ENCODE data around the gene MSI2.

The MSI2 gene

DNA sequence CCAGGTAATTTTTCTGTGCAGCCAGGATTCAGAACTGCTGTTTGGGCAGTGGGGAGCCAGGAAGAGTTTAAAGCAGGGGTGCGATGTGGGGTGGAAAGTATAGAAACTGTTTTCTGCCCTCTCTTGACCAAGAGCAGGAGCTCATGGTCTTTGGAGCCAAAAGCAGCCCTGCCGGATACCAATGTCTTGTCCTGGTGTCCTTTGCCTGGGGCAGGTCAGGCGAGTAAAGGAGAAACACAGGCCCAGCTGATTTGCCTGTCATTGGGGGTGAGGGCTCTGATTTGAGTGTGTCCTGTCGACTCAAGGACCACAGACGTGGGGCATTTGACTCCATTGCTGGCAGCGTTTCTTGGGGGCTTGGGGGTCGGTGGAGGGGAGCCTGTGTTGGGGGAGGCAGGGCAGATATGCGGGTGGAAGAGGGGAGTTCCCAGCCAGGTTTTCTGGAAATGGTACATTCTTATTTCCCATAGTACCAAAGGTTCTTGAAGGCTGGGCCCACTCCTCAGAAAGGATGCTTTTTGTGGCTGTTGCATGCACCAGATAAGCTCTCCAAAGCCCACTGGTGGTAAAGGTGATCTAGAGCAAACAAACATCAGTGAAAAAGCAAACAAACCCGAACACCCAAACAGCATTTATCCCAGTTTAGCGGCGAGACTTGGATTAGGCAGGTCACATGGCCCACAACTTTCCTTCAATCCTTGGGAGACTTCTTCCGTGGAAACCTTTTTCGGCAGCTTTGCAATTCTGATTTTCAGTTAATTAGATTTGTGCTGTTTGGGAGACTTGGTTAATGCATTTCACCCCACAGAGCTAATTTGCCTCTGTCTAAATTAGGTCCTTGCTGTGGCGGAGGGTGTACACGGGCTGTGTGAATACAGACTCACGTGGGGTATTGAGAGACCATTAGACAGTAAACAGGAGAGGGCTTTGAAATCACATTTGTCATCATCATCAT, 59.0 kb downstream of the MSI2 start:
- DNase-seq (ENCODE audit: low read depth in 2 of 2): no peak

DNA sequence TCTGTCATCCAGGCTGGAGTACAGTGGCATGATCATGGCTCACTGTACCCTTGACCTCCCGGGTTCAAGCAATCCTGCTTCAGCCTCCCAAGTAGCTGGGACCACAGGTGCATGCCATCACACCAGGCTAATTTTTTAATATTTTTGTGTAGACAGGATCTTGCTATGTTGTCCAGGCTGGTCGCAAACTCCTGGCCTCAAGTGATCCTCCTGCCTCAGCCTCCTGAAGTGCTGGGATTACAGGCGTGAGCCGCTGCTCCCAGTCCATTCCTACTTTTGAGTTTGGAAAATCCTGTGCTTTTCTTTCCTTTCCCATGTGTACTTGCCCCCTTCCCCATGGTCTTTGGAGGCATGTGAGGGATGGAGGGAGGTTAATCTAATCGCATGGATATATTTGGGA, 60.0 kb downstream of the MSI2 start:
- no peak for DNase-seq (ENCODE audit: low read depth in 2 of 2)

DNA sequence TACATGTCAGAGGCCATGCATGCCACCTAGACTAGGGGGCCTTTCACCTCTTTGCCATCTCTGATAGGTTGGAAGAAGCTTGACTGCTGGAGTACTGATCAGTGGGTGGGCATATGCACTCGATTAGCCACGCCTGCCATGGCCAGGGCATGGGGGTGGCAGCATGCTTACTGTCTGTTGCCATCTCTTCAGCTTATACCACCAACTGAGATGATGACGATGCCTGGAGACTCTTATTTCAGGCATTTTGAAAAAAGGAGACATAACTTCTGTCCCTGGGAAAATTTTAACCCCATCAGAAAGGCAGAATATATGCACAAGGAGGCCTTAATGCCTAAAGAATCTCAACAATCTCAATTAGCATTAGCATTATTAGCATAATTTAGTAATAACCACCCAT, 60.8 kb downstream of the MSI2 start:
- DNase-seq (ENCODE audit: low read depth in 2 of 2): no peak

DNA sequence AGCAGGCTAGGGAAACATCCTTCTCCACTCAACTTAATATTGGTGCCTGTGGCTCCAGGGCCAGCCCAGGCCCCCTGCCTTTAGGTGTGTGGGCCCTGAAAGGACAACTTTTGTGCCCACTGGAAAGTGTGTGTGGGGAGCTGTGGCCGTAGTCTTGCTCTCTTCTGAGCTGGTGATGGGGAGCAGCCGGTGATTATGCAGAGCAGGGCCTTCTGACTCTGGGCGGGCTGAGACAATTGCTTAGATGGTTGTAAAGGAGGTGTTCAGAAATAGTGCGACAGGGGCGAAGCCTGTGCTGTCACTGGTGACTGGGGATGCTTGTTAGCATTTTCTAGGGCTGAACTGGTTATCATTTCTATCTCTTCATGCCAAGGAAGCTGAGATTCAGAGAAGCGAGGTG, 62.6 kb downstream of the MSI2 start:
- no peak for DNase-seq (ENCODE audit: low read depth in 2 of 2)

DNA sequence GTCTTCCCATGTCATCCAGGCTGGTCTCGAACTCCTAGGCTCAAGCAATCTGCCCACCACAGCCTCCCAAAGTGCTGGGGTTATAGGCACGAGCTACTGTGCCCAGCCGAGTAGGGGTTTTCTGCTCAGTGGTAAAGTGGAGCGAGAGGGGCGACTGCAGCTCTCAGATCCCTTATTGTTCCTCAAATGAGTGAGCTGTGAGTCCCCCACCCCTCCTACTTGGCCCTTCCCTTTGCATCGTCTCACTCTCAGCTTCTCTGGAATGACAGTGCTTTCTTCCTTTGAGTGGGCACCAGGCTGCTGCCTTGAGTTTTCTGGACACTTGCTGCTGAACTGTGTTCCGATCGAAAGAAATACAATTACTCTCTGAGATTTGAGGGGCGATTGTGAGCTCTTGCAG, 63.5 kb downstream of the MSI2 start:
- no peak for DNase-seq (ENCODE audit: low read depth in 2 of 2)

DNA sequence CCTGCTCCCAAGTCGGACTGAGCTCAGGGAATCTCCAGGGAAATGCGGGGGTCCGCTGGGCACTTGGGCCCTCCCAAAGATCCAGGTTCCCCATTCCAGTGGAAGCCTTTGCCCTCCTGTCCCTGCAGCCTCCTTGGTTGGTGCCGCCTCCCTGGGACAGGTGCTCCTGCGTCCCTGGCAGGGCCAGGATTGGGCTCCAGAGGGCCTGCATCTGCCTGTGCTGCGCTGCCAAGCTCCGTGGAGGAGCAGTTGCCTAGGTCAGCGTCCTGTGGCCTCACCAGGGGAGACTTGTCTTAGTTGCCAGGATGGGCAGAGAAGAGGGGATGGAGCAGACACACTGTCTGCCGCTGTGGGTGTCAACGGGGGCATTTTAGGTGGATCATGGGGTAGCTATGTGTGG, 67.1 kb downstream of the MSI2 start:
- DNase-seq (ENCODE audit: low read depth in 2 of 2): no peak

DNA sequence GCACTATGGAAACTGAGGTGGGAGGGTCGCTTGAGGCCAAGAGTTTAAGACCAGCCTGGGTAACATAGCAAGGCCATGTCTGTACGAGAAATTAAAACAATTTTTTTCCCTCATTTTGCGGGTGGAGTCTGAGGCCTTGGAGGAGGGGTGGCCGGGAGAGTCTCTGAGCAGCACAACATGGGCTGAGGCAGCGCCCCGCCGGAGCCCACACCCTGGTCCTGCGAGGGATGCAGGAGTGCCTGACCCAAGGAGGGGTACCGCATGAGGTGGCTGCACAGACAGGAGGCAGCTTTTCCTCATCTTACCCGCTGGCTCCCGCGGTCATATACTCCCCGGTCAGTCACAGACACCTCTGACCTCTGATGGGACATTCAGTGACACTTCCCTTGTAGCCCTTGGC, 67.7 kb downstream of the MSI2 start:
- no peak for DNase-seq (ENCODE audit: low read depth in 2 of 2)

DNA sequence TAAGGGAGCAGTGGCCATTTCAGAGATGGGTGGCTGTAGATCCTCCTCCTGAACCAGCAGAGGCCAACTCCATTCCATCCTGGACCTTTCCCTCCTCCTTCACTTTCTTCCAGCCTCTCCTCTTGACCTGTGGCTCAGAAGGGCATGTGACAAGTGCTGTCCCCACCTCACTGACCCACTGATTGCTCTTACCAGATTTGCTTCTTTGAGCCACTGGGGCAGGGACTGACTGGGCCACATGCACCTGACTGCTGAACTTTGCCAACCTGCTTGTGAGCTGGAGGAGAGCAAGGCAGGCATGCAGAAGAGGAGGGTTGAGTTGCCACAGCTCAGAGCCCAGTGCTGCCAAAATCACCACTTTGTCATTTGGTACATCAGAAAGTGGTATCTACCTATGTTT, 68.3 kb downstream of the MSI2 start:
- DNase-seq (ENCODE audit: low read depth in 2 of 2): no peak

DNA sequence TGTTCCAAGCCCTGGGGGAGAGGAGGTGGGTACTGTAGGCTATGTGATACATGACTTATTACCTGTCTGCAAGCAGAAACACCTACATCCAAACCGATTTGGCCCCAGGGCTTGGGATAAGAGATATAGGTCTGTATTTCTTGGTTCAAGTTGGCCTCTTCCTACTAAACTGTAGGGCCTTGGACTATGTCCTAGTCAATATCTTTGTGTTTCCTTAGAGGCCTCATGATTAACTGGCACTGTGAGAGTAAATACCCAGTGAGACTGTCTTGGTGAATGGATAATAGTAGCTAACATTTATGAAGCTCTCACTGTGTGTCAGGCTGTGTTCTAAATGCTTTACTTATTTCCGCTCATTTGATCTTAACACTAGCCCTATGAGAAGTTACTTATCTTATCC, 70.0 kb downstream of the MSI2 start:
- no peak for DNase-seq (ENCODE audit: low read depth in 2 of 2)

DNA sequence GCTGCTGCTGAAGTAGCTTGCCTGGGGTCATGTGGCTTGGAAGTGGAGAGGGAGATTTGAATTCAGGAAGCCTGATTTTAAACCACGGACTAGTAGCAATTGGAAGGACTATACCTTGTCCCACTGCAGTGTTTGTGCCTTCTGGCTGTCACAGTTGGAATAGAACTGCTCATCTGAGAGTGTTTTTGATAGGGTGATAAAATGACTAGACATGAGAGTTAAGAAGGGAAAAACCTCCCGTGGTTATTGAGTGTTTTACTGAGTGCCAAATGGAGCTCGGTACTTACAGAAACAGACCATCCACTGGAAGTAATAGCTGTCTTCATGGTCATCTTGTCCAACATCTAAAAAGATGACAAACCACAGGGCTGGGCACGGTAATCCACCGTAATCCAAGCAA, 70.4 kb downstream of the MSI2 start:
- no peak for DNase-seq (ENCODE audit: low read depth in 2 of 2)

DNA sequence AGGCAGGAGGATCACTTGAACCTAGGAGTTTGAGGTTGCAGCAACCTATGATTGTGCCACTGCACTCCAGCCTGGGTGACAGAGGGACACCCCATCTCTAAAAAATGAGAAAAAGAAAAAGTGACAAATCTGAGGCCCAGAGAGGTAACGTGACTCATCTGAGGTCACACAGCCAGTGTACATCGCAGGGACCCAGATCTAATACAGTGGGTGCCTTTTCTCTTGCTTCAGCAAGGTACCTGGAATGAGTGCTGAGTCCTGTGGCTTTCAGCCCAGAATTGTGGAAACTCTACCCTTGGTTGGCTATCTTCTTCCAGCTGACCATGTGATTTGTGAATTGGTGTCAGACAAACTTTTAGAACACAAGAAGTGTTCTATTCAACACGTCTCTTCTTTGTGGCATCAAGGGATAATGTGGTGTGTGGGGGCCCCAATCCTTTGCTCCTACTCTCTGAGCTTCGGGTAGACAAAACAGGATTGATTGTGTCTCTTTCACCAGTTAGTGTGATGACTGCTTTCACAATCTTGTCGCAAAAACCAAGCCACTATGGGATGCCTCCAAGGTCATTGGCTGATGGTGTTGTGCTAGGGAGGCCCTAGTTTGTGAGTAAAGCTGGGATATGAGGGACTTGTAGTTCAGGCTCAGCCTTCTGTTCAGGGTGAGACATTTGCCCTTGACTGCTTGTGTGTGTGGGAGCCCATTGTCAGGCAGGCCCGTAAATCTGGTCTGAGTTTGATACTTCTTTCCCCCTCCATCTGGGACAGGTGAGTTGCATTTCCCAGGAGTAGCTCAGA, 71.0 kb downstream of the MSI2 start:
- no peak for DNase-seq (ENCODE audit: low read depth in 2 of 2)

DNA sequence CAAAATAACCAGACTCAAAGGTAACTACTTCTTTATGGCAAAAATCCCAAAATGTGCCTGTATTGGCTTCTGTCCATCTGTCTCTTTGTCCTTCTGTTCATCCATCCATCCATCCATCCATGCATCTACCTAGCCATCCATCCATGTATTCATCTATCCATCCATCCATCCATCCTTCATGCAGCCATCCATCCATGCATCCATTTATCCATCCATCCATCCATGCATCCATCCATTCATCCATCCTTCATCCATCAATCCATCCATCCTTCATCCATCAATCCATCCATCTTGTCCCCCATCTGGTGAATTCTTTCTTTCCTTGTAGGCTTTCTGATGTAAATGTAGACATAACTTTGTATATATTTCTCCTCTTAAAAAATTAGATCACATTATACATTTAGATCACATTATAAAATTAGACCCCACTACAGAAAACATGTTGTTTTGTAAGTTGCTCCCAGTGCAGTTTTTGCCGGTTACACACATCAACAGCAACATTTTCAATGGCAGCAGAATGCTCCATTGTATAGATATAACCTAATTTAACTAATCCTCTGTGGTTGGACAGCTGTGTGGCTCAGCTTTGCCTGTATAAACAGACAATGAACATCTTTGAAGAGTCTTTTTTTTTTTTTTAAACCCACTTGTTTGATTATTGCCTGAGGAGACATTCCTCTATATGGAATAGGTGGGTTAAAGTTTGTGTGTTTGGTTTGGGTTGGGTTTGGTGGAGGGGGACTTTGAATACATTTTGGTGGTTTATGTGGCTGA, 72.0 kb downstream of the MSI2 start:
- DNase-seq (ENCODE audit: low read depth in 2 of 2): no peak

DNA sequence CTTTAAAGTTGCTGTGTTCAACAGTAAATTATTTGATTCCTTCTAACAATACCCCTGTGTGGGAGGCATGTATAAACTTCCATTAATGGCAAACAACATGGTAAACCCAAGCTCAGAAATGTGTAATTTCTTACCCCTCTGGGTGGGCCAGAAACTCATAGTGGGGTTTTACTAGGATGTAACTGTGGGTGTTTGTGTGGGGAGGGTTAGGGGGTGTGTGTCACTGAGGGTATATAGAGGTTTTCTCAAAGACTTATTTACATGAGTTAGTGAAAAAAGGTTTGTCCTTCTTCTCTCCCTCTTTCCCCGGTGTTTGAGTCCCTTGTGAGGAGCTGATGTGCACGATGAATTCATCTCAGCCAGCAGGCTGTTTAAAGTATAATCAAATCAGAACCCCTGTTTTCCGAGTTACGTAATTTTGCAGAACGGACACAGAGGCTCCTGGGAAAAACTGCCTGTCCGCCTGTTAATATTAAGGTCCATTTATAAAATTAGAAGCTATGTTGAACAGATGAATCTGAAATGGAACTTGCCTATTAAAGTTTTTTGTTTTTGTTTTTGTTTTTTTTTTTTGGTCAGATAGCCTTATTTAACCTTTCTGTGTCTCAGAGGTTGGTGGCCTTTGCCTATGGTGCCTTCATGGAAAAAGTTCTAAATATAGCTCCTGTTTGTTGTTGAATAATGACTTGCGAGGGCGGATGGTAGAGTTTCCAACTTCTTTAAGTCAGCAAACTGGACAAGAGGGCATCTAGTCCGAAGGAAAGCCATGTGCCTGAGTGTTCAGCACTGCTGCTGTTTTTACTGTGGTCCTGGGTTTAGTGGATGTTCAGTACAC, 73.3 kb downstream of the MSI2 start:
- no peak for DNase-seq (ENCODE audit: low read depth in 2 of 2)

DNA sequence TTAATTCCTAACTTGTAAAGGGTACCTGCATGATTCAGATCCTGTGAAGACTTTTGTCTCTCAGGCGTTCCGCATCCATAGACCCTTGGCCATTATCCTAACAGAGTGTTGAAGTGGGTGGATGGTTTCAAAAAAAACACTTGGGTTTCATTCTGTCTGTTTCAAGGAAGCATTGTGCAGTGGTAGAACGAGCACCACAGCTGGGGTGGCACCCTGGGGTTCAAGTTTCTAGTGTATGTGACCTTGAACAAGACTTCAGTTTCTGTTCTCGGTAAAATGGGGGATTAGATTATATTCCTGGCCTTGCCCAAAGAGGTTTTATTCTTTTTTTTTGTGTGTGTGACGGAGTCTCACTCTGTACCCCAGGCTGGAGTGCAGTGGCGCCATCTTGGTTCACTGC, 74.3 kb downstream of the MSI2 start:
- DNase-seq (ENCODE audit: low read depth in 2 of 2): no peak

DNA sequence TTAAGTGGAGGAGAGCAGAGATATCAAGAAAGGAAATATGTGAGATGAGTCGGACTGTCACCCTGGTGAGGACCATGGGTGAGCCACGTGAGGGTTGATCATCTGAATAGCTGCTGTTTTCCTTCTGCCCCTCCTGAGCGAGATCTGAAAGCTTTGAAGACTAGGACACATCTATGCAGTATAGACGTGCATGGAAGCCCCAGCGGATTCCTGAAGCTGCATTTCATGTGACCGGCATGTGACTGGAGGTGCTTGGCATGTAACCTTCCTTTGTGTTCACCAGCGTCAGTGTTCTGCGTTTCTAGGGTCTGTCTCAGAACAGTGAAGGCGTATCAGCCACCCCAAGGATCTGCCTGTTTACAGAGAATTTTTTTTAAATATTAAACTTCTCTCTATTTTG, 75.1 kb downstream of the MSI2 start:
- DNase-seq (ENCODE audit: low read depth in 2 of 2): no peak

DNA sequence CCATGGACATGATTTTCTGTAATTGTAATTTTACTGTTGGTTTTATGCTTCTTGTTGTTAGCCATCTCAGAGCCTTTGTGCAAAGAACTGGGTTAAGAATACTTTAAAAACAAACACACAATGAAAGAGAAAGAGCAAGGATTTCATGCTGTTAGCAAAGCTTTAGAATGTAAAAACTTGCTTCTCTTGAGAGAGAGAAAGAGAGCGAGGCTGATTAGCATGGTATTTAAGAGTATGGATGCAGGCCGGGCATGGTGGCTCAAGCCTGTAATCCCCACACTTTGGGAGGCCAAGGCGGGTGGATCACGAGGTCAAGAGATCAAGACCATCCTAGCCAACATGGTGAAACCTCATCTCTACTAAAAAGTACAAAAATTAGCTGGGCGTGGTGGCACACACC, 76.2 kb downstream of the MSI2 start:
- no peak for DNase-seq (ENCODE audit: low read depth in 2 of 2)

DNA sequence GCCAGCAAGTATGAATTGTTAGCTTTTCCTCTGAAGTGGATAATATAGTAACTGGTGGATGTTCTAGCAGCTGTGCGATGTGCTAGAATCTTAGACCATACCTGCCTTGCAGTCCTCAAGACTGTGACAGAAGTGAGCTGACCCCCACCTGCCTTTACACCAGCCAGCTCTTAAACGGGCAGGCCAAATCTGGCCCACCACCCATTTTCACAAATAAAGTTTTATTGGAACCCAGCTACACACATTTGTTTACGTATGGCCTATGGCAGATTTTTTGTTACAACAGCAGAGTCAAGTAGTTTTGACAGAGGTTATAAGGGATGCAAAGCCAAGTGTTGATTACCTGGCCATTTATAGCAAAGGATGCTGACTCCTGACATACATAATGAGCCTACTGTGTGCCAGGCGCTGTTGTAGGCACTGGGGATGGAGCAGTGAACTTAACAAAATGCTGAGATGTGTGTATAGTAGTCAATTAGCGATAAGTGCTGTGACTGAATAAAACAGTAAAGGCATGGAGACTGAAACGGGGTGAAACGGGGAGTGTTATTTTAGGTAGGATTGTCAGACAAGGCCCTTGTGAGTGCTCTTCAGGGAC, 79.0 kb downstream of the MSI2 start:
- DNase-seq (ENCODE audit: low read depth in 2 of 2): no peak

DNA sequence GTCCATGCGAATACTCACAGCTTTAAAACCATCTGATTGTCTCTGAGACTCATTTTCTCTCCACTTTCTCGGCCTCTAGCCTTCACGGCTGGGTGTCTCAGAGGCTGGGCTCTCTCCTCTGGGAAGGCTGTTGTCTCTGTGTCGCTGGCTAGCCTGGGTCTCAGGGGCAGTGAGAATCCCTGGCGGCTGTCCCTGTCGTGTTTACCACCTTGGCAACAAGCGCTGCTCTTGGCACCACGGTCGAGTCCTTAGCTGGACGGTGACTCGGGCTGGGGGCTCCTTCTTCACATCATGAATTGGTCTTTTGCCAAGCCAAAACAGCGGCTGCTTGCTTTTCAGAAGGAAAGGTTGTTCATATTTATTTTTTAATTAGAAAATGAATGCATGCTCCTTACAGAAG, 81.1 kb downstream of the MSI2 start:
- no peak for DNase-seq (ENCODE audit: low read depth in 2 of 2)

DNA sequence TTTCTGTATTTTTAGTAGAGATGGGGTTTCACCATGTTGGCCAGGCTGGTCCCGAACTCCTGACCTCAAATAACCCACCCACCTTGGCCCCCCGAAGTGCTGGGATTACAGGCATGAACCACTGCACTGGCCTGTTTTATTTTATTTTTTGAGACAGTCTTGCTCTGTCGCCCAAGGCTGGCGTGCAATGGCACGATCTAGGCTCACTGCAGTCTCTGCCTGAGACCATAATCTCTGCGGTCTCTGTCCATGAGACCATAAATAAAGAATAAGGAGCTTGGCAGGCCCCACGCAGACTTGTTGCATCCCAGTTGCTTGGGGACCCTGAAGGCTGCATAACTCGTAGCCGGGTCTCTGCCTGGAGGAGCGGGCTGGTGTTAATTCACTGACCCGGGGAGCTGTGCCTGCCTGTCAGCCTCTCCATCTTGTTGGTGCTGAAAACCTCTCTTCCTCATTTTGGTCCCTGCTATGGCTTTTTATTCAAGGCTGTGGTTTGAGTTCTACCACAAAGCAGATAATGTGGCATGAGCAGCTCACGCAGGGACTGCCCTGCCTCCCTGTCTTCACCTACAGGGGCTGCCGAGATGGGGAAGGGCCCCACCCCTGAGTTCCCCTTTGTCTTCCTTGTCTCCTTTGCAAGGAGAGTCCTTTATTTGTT, 82.1 kb downstream of the MSI2 start:
- no peak for DNase-seq (ENCODE audit: low read depth in 2 of 2)

DNA sequence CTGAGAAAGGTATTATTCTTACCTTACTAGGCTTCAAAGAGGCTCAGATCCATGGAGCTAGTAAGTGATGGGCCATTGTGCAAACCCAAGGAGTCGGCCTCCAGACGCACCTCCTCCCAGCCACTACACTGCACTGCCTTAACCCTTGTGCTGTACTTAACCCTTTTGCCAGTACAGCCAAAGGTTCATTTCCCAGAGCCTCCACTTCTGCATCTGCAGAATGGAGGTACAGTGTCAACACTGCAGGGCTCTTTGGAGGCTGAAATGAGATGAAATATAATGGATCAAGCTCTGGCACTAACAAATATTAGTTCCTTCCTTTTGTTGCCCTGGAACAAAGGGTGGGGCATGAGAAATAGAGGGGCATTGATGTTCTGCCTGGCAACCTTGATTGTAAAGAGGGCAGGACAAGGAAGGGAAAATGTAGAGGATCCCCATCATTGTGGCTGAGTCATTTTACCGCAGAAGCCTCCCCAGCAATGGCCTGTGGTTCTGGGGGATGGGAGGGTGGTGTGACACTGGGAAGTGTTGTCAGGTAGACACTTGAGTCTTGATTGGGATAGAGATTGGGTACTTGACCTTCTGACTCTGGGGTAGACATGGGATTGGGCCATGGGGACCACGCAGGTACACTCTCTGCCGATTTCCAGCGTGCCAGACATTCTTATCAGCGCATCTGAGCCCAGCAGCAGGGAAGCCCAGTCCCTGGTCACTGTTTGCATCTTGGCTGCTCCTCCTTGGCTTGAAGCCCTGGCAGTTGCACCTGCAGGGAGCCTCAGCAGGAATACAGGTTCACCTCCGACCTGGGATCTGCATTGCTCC, 84.0 kb downstream of the MSI2 start:
- DNase-seq (ENCODE audit: low read depth in 2 of 2): no peak

All from stimulated activated CD8-positive, alpha-beta memory T cell treated with anti-CD3 and anti-CD28 coated beads, Interleukin-7, amount 100 ng/mL, for 4 hours (primary cell).